Ishikawa (cell line): Measurements from ENCODE around the gene ZMYND12.
A peak's percentile ranks its signal among the peaks of the same experiment; 100 is the strongest.

Experiments
- CEBPB ChIP-seq: IDR thresholded peaks from 2 replicates; pipeline ENCODE4 v1.6.1; 2012
- CREB1 ChIP-seq: IDR thresholded peaks from 2 replicates; pipeline ENCODE4 v1.6.1; 2012; ENCODE audit warnings: low read depth
- EGR1 ChIP-seq: IDR thresholded peaks from 2 replicates; pipeline ENCODE4 v1.6.1; 2012
- EP300 ChIP-seq: IDR thresholded peaks from 2 replicates; pipeline ENCODE4 v1.6.1; 2012; ENCODE audit warnings: borderline replicate concordance
- FOXM1 ChIP-seq: IDR thresholded peaks from 2 replicates; pipeline ENCODE4 v1.6.1; 2012; ENCODE audit warnings: low read depth, borderline replicate concordance
- MAX ChIP-seq: IDR thresholded peaks from 2 replicates; pipeline ENCODE4 v1.6.1; 2012
- NFIC ChIP-seq: IDR thresholded peaks from 2 replicates; pipeline ENCODE4 v1.6.1; 2012
- RAD21 ChIP-seq: IDR thresholded peaks from 2 replicates; pipeline ENCODE4 v1.6.1; 2012; ENCODE audit warnings: low read depth
- REST ChIP-seq: IDR thresholded peaks from 2 replicates; pipeline ENCODE4 v1.6.1; 2012; ENCODE audit warnings: low read depth, mild to moderate bottlenecking
- TAF1 ChIP-seq: IDR thresholded peaks from 2 replicates; pipeline ENCODE4 v1.6.1; 2012; ENCODE audit warnings: low read depth, mild to moderate bottlenecking
- TCF12 ChIP-seq: IDR thresholded peaks from 2 replicates; pipeline ENCODE4 v1.6.1; 2012; ENCODE audit warnings: low read depth
- TEAD4 ChIP-seq: IDR thresholded peaks from 2 replicates; pipeline ENCODE4 v1.6.1; 2012
- USF1 ChIP-seq: IDR thresholded peaks from 2 replicates; pipeline ENCODE4 v1.6.1; 2012
- YY1 ChIP-seq: IDR thresholded peaks from 2 replicates; pipeline ENCODE4 v1.6.1; 2012; ENCODE audit warnings: low read depth
- ZBTB7A ChIP-seq: IDR thresholded peaks from 2 replicates; pipeline ENCODE4 v1.6.1; 2012; ENCODE audit warnings: low read depth

The ZMYND12 gene

GRCh38 chr1:42469727-42470126, 13.9 kb upstream of the ZMYND12 start:
- no peak for TF ChIP-seq CEBPB
- TF ChIP-seq EGR1: no peak
- no peak for TF ChIP-seq RAD21
- TF ChIP-seq ZBTB7A: no peak
- TF ChIP-seq YY1: no peak

- no peak for TF ChIP-seq REST
- no peak for TF ChIP-seq NFIC
- TF ChIP-seq TCF12: no peak
- TF ChIP-seq CEBPB: no peak
- no peak for TF ChIP-seq EGR1
- no peak for TF ChIP-seq TEAD4
- TF ChIP-seq EP300: no peak
- TF ChIP-seq CREB1: no peak
Observed at GRCh38 chr1:42466030-42466429, 10.2 kb upstream of the ZMYND12 start.

- TF ChIP-seq CEBPB (no peak), ZBTB7A (no peak), TAF1 (no peak), REST (no peak), EGR1 (no peak), CREB1 (no peak)
Observed at GRCh38 chr1:42463921-42464320, 8.1 kb upstream of the ZMYND12 start.

- 0 out of 2 replicates have a peak, but pooled peaks have one; percentile 36 for TF ChIP-seq TAF1
- peak; percentile 70; the same call in 1 of the 2 replicates for TF ChIP-seq YY1
- TF ChIP-seq TCF12: peak; percentile 39; the same call in 1 of the 2 replicates
- peak; percentile 74; the same call in 1 of the 2 replicates for TF ChIP-seq ZBTB7A
- TF ChIP-seq REST: no peak
- peak; percentile 29; the same call in 1 of the 2 replicates for TF ChIP-seq TEAD4
- TF ChIP-seq USF1: no peak
- TF ChIP-seq FOXM1: peak; percentile 30; the same call in 1 of the 2 replicates
- TF ChIP-seq MAX: peak; percentile 68
- TF ChIP-seq NFIC: no peak
- peak; percentile 31; the same call in 1 of the 2 replicates for TF ChIP-seq CREB1
Observed at GRCh38 chr1:42462828-42463763, 7.3 kb upstream of the ZMYND12 start, which contains the start of gene CCDC30. Gene CCDC30 (plus strand): TSS chr1:42463286. CDS start chr1:42480552, 17,266 bp downstream.

- TF ChIP-seq TCF12 (no peak), TEAD4 (no peak), EP300 (no peak), USF1 (no peak), FOXM1 (no peak)
Observed at GRCh38 chr1:42461196-42461595, 5.4 kb upstream of the ZMYND12 start.
